ENCODE data around the gene ELF2. TPM values are rescaled to one million over a fixed set of nuclear protein-coding genes. Genes with fewer than 3 reads are reported as not detected.

The ELF2 gene
- total RNA-seq, 1 donor, result 52.2 TPM

DNA sequence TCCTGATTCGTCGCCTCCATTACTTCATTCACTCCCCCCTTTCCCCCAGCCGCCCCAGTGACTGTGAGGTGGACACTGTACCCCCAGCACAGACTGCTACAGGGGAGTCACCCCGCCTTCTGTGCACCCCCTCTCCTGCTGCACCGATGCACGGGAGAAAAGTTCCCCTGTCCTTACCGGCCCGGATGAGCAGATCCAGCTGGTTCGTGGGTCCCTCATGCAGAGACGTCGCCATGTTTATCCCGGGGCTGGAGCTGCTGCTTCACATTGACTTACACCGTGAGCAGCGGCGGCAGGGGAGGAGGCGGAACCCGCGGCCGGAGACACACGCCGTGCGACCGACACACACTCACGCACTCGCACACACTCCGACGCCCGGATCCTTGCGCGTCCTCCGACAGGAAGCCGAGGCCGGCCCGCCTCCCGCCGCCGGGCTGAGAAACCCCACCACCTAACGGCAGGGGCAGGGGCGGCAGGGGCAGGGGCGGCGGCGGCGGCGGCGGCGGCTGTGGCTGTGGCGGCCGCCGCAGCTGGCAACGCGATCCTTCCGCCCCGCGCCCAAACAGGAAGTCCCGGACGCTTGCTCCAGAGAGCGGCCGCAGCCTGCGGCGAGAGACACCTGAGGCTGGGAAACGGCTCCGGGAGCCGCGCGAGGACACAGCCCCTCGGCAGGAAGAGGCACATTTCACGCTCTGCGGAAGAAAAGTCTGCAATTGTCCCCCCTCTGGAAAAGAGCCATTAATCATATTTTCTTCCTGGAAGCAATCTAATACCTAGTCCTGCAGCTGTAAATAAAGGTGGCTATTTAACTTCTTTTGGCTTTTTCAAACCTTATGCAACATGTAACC, 92.8 kb downstream of the ELF2 start:
- peak; percentile 86 for DNase-seq (ENCODE audit: low read depth)
- TF ChIP-seq, protein P1, sequence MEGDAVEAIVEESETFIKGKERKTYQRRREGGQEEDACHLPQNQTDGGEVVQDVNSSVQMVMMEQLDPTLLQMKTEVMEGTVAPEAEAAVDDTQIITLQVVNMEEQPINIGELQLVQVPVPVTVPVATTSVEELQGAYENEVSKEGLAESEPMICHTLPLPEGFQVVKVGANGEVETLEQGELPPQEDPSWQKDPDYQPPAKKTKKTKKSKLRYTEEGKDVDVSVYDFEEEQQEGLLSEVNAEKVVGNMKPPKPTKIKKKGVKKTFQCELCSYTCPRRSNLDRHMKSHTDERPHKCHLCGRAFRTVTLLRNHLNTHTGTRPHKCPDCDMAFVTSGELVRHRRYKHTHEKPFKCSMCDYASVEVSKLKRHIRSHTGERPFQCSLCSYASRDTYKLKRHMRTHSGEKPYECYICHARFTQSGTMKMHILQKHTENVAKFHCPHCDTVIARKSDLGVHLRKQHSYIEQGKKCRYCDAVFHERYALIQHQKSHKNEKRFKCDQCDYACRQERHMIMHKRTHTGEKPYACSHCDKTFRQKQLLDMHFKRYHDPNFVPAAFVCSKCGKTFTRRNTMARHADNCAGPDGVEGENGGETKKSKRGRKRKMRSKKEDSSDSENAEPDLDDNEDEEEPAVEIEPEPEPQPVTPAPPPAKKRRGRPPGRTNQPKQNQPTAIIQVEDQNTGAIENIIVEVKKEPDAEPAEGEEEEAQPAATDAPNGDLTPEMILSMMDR (IDR thresholded peaks at IDR 0.05; ENCODE audit: insufficient read depth, low read length), result peak; percentile 37
- H3K4me3 ChIP-seq (ENCODE audit: low read depth, low read length), result peak overlapping the region; percentile 95

DNA sequence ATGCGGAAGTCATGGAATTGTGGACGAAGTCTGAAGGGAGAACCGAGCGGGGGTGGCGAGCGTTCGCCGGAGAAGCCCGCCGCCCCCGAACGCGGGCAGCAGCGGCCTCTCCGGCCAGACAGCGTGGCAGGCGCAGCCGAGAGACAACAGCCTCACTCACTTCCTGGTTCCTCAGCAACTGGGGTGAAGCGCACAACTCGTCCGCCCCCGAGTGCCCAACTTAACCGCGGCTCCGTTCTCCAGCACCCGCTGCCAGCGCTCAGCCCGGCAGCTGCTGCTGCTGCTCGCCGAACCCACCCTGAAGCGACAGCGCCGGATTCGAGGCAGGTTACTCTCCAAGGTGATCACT, 93.4 kb downstream of the ELF2 start:
- DNase-seq (ENCODE audit: low read depth), result peak; percentile 54
- TF ChIP-seq, protein P1 (IDR thresholded peaks at IDR 0.05; ENCODE audit: insufficient read depth, low read length), result peak; percentile 18
- H3K4me3 ChIP-seq (ENCODE audit: low read depth, low read length), result peak overlapping the region; percentile 95

DNA sequence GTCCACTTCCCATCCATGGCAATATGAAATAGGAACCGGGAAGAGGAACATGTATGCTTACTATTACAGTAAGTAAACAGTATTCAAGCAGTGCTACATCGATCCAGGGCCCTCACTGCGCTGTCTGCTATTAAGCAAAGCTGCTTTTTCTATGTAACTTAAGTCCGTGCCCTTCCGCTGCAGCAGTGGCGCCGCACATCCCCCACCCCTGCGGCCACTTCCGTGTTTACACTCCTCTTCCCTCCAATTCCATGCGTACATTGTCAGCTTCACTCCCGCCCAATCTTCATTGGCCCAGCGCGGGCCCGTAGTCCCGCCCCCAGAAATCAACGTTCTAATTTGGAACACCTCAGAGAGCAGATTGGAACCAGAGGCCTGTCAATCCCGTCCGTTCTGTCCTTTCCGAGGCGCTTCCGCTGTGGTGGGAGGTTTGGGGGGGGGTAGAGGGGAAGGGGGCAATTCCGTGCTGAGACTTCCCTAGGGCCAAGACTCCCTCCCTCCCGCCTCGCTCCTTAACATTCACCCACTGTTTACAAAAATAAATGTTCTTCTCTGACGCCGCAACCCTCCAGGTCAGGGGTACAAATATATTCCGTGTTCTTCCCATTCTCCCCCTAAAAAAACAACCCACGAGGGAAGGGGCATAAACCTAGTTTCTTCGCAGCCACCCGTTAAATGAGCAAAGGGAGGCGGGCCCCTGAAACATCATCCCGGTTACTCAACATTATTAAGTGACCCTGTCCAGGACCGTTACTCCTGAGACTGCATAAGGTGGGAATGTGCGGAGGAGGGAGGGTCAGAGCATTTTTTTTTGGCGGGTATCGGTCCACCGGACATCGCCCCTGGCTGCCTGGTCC, 94.0 kb downstream of the ELF2 start:
- TF ChIP-seq, protein P1 (IDR thresholded peaks at IDR 0.05; ENCODE audit: insufficient read depth, low read length), result no peak
- DNase-seq (ENCODE audit: low read depth), result peak; percentile 96
- peak overlapping the region; percentile 95 for H3K4me3 ChIP-seq (ENCODE audit: low read depth, low read length)

GRCh38 chr4:139078926-139079325, 98.1 kb downstream of the ELF2 start:
- no peak for DNase-seq (ENCODE audit: low read depth)
- H3K4me3 ChIP-seq (ENCODE audit: low read depth, low read length), result no peak overlapping the region
- TF ChIP-seq, protein P1 (IDR thresholded peaks at IDR 0.05; ENCODE audit: insufficient read depth, low read length), result no peak

- TF ChIP-seq, protein P1 (IDR thresholded peaks at IDR 0.05; ENCODE audit: insufficient read depth, low read length), result no peak
- DNase-seq (ENCODE audit: low read depth), result no peak
- H3K4me3 ChIP-seq (ENCODE audit: low read depth, low read length), result no peak overlapping the region
Observed at GRCh38 chr4:139077567-139078355, 99.3 kb downstream of the ELF2 start.

DNA sequence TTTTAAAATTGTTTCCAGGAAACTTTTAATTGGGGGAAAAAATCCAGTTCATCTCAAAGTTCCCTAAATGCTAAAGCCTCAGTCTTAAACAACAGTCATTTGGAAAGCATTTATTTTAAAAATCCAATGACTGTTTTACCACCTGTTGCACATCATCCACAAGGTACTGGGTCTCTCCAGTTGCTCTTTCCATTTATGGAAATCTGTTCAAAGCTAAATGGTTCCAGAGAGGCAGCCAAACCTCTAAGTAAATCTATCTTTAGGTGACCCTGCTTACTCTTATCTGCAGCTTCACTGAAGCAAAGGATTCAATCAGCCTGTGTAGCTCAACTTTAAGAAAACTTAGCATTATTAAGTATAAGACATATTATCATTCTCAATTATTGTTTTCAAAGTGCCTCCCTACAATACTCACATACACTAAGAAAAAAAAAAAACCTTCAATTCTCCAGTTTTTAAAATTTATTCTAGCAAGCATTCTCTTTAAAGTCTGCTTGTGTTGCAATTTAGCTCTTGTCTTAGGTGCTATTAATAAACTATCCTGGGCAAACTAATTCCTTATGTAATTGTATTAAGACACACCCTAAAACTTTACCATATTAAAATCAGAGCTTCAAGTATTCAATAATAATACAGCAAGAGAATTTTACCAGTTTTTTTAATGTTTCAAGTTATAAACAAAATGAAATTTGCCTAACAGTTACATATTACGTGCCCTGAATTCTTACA, 100.8 kb downstream of the ELF2 start:
- H3K4me3 ChIP-seq (ENCODE audit: low read depth, low read length), result no peak overlapping the region
- TF ChIP-seq, protein P1 (IDR thresholded peaks at IDR 0.05; ENCODE audit: insufficient read depth, low read length), result no peak
- DNase-seq (ENCODE audit: low read depth), result no peak

Measured in fibroblast of the aortic adventitia (primary cell).